Activated T-helper 2 cell treated with anti-CD3 and anti-CD28 coated beads, Interferon-gamma antibody, Interleukin-2, Interleukin-4, amounts not matched to agents 10 μg/mL and 5 μg/mL and 100 μg/mL, durations not matched to agents 14 hours and 24 hours and 36 hours (primary cell): ENCODE results near the gene ADAMTS6. TPM values are rescaled to one million over a fixed set of nuclear protein-coding genes. Genes with fewer than 3 reads are reported as not detected.

Experiments used
- DNase-seq: peaks from one replicate; pipeline ENCODE4 v3.0.0; 2021; ENCODE audit warnings: low spot score
- H3K27ac Mint-ChIP-seq: one replicate; pipeline ENCODE4 v1.8.0; 2021; ENCODE audit warnings: mixed read lengths
- H3K27me3 Mint-ChIP-seq: one replicate; pipeline ENCODE4 v1.8.0; 2021; ENCODE audit warnings: low read depth, mixed read lengths
- H3K36me3 Mint-ChIP-seq: one replicate; pipeline ENCODE4 v1.8.0; 2021; ENCODE audit warnings: low read depth, mixed read lengths
- H3K4me1 Mint-ChIP-seq: one replicate; pipeline ENCODE4 v1.8.0; 2021; ENCODE audit warnings: low read depth, mixed read lengths
- H3K4me3 Mint-ChIP-seq: one replicate; pipeline ENCODE4 v1.8.0; 2021; ENCODE audit warnings: low read depth, mild to moderate bottlenecking, moderate library complexity, mixed read lengths
- H3K9me3 Mint-ChIP-seq: one replicate; pipeline ENCODE4 v1.8.0; 2021; ENCODE audit warnings: mixed read lengths
- intact Hi-C: fragments of 100-400 bp; cut with micrococcal nuclease; formaldehyde crosslinking; loops from one replicate; pipeline ENCODE4 v1.15.1; 2023
- total RNA-seq: library from RNA; stranded (reverse); gene quantifications from 2 replicates; pipeline ENCODE4 v1.2.3, GENCODE V29; 2022

ADAMTS6 gene
- total RNA-seq, 1 donor from 2014 or later: 1.4 TPM

DNA sequence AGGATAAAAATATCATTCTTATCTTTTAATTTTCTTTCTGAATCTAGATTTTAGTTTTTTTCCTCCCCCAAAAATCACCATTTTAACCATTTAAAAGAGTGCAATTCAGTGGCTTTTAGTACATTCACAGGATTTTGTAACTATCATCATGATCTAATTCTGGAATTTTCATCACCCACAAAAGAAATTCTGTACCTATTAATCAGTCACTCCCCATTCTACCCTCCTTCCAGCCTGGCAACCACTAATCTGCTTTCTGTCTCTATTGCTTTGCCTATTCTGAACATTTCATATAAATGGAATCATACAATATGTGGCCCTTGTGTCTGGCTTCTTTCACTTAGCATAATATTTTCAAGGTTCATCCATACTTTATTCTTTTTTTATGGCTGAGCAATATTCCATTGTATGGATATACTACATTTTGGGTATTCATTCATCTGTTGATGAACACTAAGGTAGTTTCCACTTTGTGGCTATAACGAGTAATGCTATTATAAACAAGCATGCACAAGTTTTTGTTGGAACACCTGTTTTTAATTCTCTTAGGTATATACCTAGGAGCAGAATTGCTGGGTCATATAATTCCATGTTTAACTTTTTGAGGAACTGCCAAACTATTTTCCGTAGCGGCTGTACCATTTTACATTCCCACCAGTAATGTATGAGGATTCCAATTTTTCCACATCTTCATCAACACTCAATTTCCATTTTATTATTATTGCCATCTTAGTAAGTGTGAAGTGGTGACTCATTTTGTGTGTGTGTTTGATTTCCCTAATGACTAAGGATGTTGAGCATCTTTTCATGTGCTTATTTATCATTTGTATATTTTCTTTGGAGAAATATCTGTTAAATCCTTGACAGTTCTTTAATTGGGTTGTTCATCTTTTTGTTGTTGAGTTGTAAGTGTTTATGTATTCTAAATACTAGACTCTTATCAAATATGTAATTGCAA is 372.7 kb downstream of the ADAMTS6 start:
- no peak for DNase-seq
- Mint-ChIP-seq H3K4me3 (no peak overlapping the region), H3K27ac (no peak overlapping the region), H3K27me3 (peaks cover 28% of the 10 kb centered on the region), H3K9me3 (no peaks in the 10 kb centered on the region), H3K36me3 (no peaks in the 10 kb centered on the region), H3K4me1 (peaks cover 20% of the 10 kb centered on the region)
- intact Hi-C loops: loop anchor here (10.0 kb wide), 1 partner anchor 294 kb away; no protein-coding TSS in a partner anchor

DNA sequence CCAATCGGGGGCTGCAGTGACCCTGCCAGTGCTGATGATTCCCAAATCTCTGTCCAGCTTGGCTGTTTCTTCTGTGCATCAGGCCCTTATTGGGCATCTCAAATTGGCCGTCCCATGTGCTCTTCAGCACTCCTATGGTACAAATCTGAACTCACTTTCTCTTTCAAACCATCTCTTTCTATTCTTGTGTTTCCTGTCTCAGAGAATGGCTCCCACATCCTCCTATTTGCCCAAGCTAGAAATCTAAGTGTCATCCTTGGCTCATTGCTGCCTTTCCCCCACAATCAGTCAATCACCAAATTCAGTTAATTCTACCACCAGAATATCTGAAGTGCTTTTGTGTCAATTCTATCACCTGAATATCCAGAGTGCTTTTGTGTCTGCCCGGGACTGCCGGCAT is 376.4 kb downstream of the ADAMTS6 start:
- no peak overlapping the region for H3K27ac Mint-ChIP-seq
- DNase-seq: no peak
- peaks cover 26% of the 10 kb centered on the region for H3K27me3 Mint-ChIP-seq
- no peaks in the 10 kb centered on the region for H3K36me3 Mint-ChIP-seq
- intact Hi-C loops: loop anchor here (10.0 kb wide), 1 partner anchor 290 kb away; no protein-coding TSS in a partner anchor
- peaks cover 35% of the 10 kb centered on the region for H3K4me1 Mint-ChIP-seq
- H3K9me3 Mint-ChIP-seq: no peaks in the 10 kb centered on the region
- peak overlapping the region; percentile 7 for H3K4me3 Mint-ChIP-seq

DNA sequence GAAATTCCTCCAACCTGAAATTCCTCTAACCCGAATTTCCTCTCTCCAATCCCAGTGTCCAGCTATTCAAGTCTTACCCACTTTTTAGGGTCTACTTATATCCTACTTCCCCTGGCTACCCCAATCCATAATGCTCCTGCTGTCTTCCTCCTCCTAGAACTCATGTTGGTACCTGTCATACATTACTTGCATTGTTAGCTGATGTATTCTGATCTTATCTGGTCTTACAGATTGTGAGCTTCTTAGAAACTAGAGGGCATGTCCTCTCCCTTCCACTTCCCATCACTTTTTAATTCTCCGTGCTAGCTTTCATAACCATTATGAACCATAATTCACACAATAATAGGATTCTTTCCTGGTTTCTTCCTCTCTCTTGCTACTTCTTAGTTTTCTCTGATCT is 376.9 kb downstream of the ADAMTS6 start:
- peaks cover 35% of the 10 kb centered on the region for H3K4me1 Mint-ChIP-seq
- peak overlapping the region; percentile 7 for H3K4me3 Mint-ChIP-seq
- no peaks in the 10 kb centered on the region for H3K36me3 Mint-ChIP-seq
- no peak for DNase-seq
- H3K27me3 Mint-ChIP-seq: peaks cover 23% of the 10 kb centered on the region
- intact Hi-C loops: loop anchor here (5.0 to 10.0 kb wide), 3 partner anchors 67 to 290 kb away; no protein-coding TSS in a partner anchor
- no peak overlapping the region for H3K27ac Mint-ChIP-seq
- H3K9me3 Mint-ChIP-seq: no peaks in the 10 kb centered on the region

DNA sequence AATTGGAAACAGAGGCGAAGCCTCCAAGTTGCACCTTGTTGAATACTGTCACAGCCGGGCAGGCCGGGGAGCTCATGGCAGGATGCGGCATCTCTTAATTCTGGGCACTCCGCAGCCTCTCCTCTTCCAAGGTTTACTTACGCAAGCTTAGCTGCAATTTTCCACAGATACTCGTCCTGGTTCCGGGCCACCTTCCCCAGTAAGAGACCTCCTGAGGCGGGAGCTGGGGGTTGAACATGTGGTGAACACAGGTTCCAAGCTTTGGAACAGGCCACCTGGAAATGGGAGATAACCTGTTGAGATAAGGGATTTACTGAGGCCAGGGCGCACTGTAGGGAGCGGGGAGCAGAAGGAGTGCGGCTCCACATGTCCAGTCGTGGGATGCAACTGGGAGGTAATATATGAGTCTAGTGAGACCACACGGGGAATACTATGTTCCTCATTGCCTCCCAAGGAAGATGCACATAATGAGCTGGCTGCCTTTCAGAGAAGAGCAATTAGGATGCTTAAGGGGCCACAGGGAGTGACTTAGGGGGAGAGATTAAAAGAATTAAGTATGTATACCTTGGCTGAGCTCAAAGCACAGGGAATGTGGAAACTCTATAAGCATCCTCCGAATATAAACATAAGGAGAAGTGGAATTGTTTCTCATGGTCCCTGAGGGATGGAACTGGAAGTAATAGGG is 377.8 kb downstream of the ADAMTS6 start:
- Mint-ChIP-seq H3K27me3 (peaks cover 19% of the 10 kb centered on the region), H3K27ac (no peak overlapping the region), H3K4me1 (peaks cover 35% of the 10 kb centered on the region), H3K4me3 (peak overlapping the region; percentile 54), H3K36me3 (no peaks in the 10 kb centered on the region), H3K9me3 (no peaks in the 10 kb centered on the region)
- no peak for DNase-seq
- intact Hi-C loops: loop anchor here (1.0 to 10.0 kb wide), 5 partner anchors 68 to 379 kb away; no protein-coding TSS in a partner anchor

DNA sequence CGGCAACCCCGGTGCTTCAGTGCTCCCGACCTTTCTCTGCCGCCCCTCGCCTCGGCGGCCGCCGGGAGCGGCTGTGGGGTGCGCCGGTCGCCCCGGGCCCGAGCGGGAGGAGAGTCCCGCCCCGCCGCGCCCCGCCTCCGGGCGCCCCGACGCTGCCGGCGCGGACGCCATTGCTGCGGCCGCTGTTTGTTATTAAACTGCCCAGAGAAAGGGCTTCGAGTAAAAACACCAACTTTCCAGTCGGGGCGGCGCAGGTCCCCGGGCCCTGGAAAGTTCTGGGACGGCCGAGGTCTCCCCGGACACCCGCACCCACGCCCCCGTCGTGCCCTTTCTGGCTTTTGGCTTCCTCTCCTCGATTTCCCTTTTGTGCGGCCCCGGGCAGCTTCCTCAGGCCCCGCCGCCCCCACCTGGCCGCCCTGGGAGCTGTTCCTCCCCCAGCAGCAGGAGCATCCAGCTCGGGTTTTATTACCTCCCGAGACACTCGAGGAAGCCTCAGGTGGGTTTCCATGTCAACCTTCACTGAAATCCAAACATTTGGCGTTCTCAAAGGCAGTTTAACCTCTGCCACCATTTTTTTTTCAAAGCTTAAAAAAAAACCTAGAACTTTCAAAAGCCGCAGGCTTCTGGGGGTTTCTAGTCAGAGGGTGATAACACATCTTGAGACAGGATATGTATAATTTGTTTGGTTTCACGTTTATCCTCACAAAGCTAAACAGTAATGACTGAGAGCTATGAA is 378.6 kb downstream of the ADAMTS6 start:
- Mint-ChIP-seq H3K27ac (peak overlapping the region; percentile 51), H3K4me3 (peak overlapping the region; percentile 80), H3K4me1 (peaks cover 35% of the 10 kb centered on the region), H3K9me3 (no peaks in the 10 kb centered on the region), H3K27me3 (peaks cover 21% of the 10 kb centered on the region), H3K36me3 (no peaks in the 10 kb centered on the region)
- peak; percentile 21 for DNase-seq
- intact Hi-C loops: loop anchor here (1.0 to 10.0 kb wide), 5 partner anchors 67 to 380 kb away; no protein-coding TSS in a partner anchor

DNA sequence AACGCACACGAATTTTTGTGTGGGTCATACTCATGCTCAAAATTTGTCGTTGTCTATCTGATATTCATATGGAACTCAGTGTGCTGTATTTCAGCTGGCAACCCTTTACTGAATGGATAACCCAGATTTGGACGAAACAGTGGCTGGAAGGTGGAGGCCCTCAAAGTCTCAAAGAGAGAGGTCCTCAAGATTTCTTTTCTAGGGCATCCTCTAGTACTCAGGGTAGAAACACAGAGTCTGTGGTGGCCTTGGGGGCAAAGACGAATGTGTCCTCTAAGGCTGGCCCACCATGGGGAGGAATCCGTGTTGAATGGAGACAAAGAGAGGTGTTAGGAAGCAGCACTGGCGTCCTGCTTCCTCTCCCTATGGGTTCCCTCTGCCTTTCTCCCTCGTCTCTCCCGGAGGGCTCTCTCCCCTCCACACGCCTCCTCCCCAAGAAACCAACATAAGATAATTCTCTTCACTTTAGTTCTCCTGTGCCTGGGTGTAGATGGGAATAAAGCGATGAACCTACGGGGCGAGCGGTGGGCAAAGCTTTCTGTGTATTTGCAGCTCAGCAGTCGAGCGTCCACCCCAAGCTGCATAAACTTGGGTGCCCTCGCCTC is 379.2 kb downstream of the ADAMTS6 start:
- peak overlapping the region; percentile 80 for H3K4me3 Mint-ChIP-seq
- no peaks in the 10 kb centered on the region for H3K9me3 Mint-ChIP-seq
- intact Hi-C loops: loop anchor here (2.0 to 10.0 kb wide), 4 partner anchors 70 to 380 kb away; no protein-coding TSS in a partner anchor
- H3K36me3 Mint-ChIP-seq: no peaks in the 10 kb centered on the region
- peak overlapping the region; percentile 73 for H3K27ac Mint-ChIP-seq
- peaks cover 19% of the 10 kb centered on the region for H3K27me3 Mint-ChIP-seq
- DNase-seq: no peak
- peaks cover 35% of the 10 kb centered on the region for H3K4me1 Mint-ChIP-seq

DNA sequence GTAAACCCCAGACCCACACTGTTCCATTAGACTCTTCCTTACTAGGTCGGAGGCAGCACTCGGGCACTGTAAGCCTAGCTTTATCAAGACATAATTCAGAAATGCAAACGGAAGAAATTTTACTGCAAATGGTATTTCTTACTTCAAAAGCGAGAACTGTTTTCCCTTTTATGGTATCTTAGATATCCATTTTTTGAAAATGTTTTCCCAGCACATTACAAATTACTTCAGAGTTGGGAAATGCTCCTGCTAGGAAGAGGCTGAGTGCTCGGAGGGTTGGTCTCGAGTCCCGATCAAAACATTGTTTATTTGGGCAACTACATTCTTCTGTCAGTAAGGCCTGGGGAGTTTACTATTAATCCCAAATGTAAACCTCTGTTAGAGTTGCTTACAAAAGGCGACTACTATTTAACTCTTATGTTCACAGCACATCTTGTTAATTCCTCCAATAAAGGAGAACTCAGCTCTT is 380.1 kb downstream of the ADAMTS6 start:
- H3K27me3 Mint-ChIP-seq: peaks cover 21% of the 10 kb centered on the region
- no peaks in the 10 kb centered on the region for H3K9me3 Mint-ChIP-seq
- intact Hi-C loops: loop anchor here (2.0 to 10.0 kb wide), 4 partner anchors 71 to 381 kb away; no protein-coding TSS in a partner anchor
- no peak overlapping the region for H3K4me3 Mint-ChIP-seq
- DNase-seq: no peak
- no peak overlapping the region for H3K27ac Mint-ChIP-seq
- peaks cover 35% of the 10 kb centered on the region for H3K4me1 Mint-ChIP-seq
- H3K36me3 Mint-ChIP-seq: no peaks in the 10 kb centered on the region

DNA sequence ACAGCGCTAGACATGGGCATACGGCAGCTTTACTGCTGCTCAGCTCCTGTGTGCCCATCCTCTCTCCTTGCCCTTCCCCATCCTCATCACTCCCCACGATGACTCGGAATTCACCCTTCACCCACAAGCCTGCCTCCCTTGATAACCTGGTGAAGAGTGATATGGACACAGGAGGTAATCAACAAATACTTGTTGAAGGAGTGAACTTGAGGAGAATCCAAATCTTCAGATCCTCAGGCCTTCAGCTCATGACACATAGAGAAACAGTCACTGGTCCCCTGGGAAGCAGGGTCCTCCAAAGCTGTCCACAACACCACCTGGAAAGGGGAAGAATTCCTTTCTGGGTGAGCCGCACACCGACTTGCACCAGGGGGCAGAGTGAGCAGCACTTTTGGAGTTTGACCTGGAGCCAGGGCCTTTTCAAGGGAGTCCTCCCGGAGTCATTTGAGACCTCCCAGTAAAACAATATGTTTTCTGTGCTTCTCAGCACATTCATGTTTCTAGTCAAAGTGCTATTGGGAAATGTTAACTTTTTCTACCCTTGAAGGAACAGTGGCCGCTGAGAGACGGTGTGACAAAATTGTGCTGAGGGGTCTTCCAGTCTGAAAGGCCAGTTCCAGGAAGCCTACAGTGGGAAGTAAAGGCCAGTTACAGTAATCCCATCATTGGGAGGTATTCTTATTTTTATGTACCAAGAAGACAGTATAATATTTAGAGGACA is 380.6 kb downstream of the ADAMTS6 start:
- H3K9me3 Mint-ChIP-seq: no peaks in the 10 kb centered on the region
- DNase-seq: no peak
- H3K36me3 Mint-ChIP-seq: no peaks in the 10 kb centered on the region
- no peak overlapping the region for H3K27ac Mint-ChIP-seq
- intact Hi-C loops: loop anchor here (5.0 to 10.0 kb wide), 3 partner anchors 71 to 286 kb away; no protein-coding TSS in a partner anchor
- no peak overlapping the region for H3K4me3 Mint-ChIP-seq
- H3K4me1 Mint-ChIP-seq: peaks cover 32% of the 10 kb centered on the region
- H3K27me3 Mint-ChIP-seq: peaks cover 20% of the 10 kb centered on the region

Other genes with a start within 250 kb of the ADAMTS6 start
- 78.0 and 79.2 TPM in 2 replicates for gene CENPK, start 81.2 kb upstream of the ADAMTS6 start, total RNA-seq
- gene PPWD1, start 81.4 kb upstream of the ADAMTS6 start, total RNA-seq: 51.9 and 53.8 TPM in 2 replicates
- gene TRIM23, start 142.4 kb upstream of the ADAMTS6 start, total RNA-seq: 5.2 and 5.3 TPM in 2 replicates
- gene SHLD3, start 143.1 kb upstream of the ADAMTS6 start, total RNA-seq: 4.2 and 5.0 TPM in 2 replicates
- 17.0 and 22.4 TPM in 2 replicates for gene TRAPPC13, start 143.1 kb upstream of the ADAMTS6 start, total RNA-seq
- gene SGTB, start 240.2 kb upstream of the ADAMTS6 start, total RNA-seq: 7.6 TPM in 2 replicates
- gene NLN, start 240.3 kb upstream of the ADAMTS6 start, total RNA-seq: 22.5 and 22.8 TPM in 2 replicates